MCF 10A (cell line): ENCODE measurements around the gene SLC6A18. TPM values are rescaled to one million over a fixed set of nuclear protein-coding genes. Genes with fewer than 3 reads are reported as not detected.

Source experiments
- BruUV-seq: library from RNA; stranded (reverse); fragments of 400-500 nt; replicated peaks from 2 replicates; lab custom pipeline; 2021; lab: Mats Ljungman, UMichigan
- CTCF ChIA-PET: fragments of 300-600 bp; sonication (Branson Sonifier 250); formaldehyde crosslinking; extraction: SDS; loops from one replicate; lab custom pipeline; 2021; ENCODE audit warnings: antibody characterized with exemption, inconsistent platforms; lab: Yijun Ruan, JAX
- POLR2A ChIA-PET: fragments of 300-600, 350-650 bp; sonication (Branson Sonifier 250); formaldehyde crosslinking; extraction: SDS; loops from one replicate; lab custom pipeline; 2020; ENCODE audit warnings: antibody characterized with exemption, inconsistent platforms; lab: Yijun Ruan, JAX
- DNase-seq: peaks from one replicate; pipeline ENCODE4 v3.0.0-alpha.2; 2018; ENCODE audit not compliant: unreplicated experiment
- H3K27ac Mint-ChIP-seq: one replicate; pipeline ENCODE4 v1.8.0; 2022; ENCODE audit warnings: mild to moderate bottlenecking, low read depth, mixed read lengths; ENCODE audit not compliant: unreplicated experiment
- H3K27me3 Mint-ChIP-seq: one replicate; pipeline ENCODE4 v1.8.0; 2022; ENCODE audit warnings: mixed read lengths; ENCODE audit not compliant: insufficient read depth, unreplicated experiment
- H3K36me3 Mint-ChIP-seq: one replicate; pipeline ENCODE4 v1.8.0; 2022; ENCODE audit warnings: mild to moderate bottlenecking, moderate library complexity, mixed read lengths; ENCODE audit not compliant: insufficient read depth, unreplicated experiment
- H3K4me1 Mint-ChIP-seq: one replicate; pipeline ENCODE4 v1.8.0; 2022; ENCODE audit warnings: mixed read lengths; ENCODE audit not compliant: insufficient read depth, unreplicated experiment
- H3K4me3 Mint-ChIP-seq: one replicate; pipeline ENCODE4 v1.8.0; 2022; ENCODE audit warnings: mild to moderate bottlenecking, moderate library complexity, mixed read lengths; ENCODE audit not compliant: unreplicated experiment
- H3K9me3 Mint-ChIP-seq: one replicate; pipeline ENCODE4 v1.8.0; 2022; ENCODE audit warnings: mixed read lengths; ENCODE audit not compliant: unreplicated experiment
- CTCF ChIP-seq: fragments of 200-600 bp; IDR thresholded peaks from one replicate; pipeline ENCODE4 v1.8.0; 2022; ENCODE audit warnings: antibody characterized with exemption, mild to moderate bottlenecking; ENCODE audit not compliant: unreplicated experiment
- intact Hi-C: fragments of 100-400 bp; cut with micrococcal nuclease; formaldehyde crosslinking; loops from 2 replicates; pipeline ENCODE4 v1.14.1; 2022
- total RNA-seq: library from RNA; stranded (reverse); gene quantifications from 2 replicates; pipeline ENCODE4 v1.2.3, GENCODE V29; 2022

The SLC6A18 gene
- total RNA-seq, 1 experiment from 2014 or later = not detected

GRCh38 chr5:1294206-1294834 lies 69.1 kb downstream of the SLC6A18 start:
- intact Hi-C loops = no loop called here
- no peak overlapping the region for H3K4me3 Mint-ChIP-seq
- POLR2A ChIA-PET = no interaction called here

GRCh38 chr5:1294835-1295649 lies 69.9 kb downstream of the SLC6A18 start, which contains the start of gene TERT:
Gene TERT (minus strand): TSS chr5:1295068. CDS start chr5:1294989, 79 bp downstream.
- H3K27ac Mint-ChIP-seq = no peak within 1 kb of the TSS
- CTCF ChIA-PET = no interaction called here
- BruUV-seq = no TSS peak
- no peak for TF ChIP-seq CTCF
- DNase-seq = no peak
- no peaks in the 10 kb centered on the region for H3K4me1 Mint-ChIP-seq
- no peaks in the 10 kb centered on the region for H3K9me3 Mint-ChIP-seq
- H3K4me3 Mint-ChIP-seq = no peak within 1 kb of the TSS
- POLR2A ChIA-PET = no interaction called here
- H3K27me3 Mint-ChIP-seq = no peaks in the 10 kb centered on the region
- intact Hi-C loops = no loop called here
- H3K36me3 Mint-ChIP-seq = peaks cover 5% of the 10 kb centered on the region

More at GRCh38 chr5:1294206-1294834, 69.1 kb downstream of the SLC6A18 start:
- peaks cover 5% of the 10 kb centered on the region for H3K36me3 Mint-ChIP-seq
- CTCF ChIA-PET = no interaction called here
- TF ChIP-seq CTCF = no peak
- H3K27ac Mint-ChIP-seq = no peak overlapping the region
- BruUV-seq = no TSS peak
- no peaks in the 10 kb centered on the region for H3K4me1 Mint-ChIP-seq
- H3K9me3 Mint-ChIP-seq = no peaks in the 10 kb centered on the region
- H3K27me3 Mint-ChIP-seq = no peaks in the 10 kb centered on the region
- DNase-seq = no peak

GRCh38 chr5:1295650-1296037 lies 70.5 kb downstream of the SLC6A18 start:
- Mint-ChIP-seq H3K4me1 (no peaks in the 10 kb centered on the region), H3K27ac (no peak overlapping the region), H3K36me3 (peaks cover 5% of the 10 kb centered on the region), H3K9me3 (no peaks in the 10 kb centered on the region), H3K4me3 (no peak overlapping the region), H3K27me3 (no peaks in the 10 kb centered on the region)
- no TSS peak for BruUV-seq
- DNase-seq = no peak
- POLR2A ChIA-PET = no interaction called here
- intact Hi-C loops = no loop called here
- TF ChIP-seq CTCF = no peak
- CTCF ChIA-PET = no interaction called here

Other genes with a start within 250 kb of the SLC6A18 start
- gene NKD2, start 216.6 kb upstream of the SLC6A18 start, total RNA-seq = 0.21 and 0.32 TPM in 2 replicates
- gene SLC12A7, start 113.3 kb upstream of the SLC6A18 start, total RNA-seq = 6.3 and 8.1 TPM in 2 replicates
- gene SLC6A19, start 23.8 kb upstream of the SLC6A18 start, total RNA-seq = not detected in 2 replicates
- 0.16 TPM in 1 of 2 replicates, not detected in the other for gene TERT, start 69.7 kb downstream of the SLC6A18 start, total RNA-seq
- 116 and 128 TPM in 2 replicates for gene CLPTM1L, start 119.7 kb downstream of the SLC6A18 start, total RNA-seq
- not detected in 2 replicates for gene SLC6A3, start 220.1 kb downstream of the SLC6A18 start, total RNA-seq